Measurements from ENCODE around the gene GBX2. TPM values are rescaled to one million over a fixed set of nuclear protein-coding genes. Genes with fewer than 3 reads are reported as not detected.

Gene GBX2
- total and polyA plus RNA-seq, 2 of the 8 experiments (the other 6 are each of a cell fraction or from before 2014, with no cell fraction given), result 0.38 to 0.89 TPM

- WGBS, 2 experiments (ENCODE audit: extremely low coverage in 1 of 2, insufficient coverage in 1 of 2, insufficient read length in 1 of 2, insufficient replicate concordance in 2 of 2, low coverage in 1 of 2, low lambda C conversion rate in 2 of 2, missing lambda C conversion rate in 1 of 2), result 90% methylated on average over 16 of the region's 16 CpGs; no CpG with 5 or more reads in 1 of the 2 experiments
- H3K18ac ChIP-seq (ENCODE audit: extremely low read depth, low read length), result no peak overlapping the region
- TF ChIP-seq, protein P1, sequence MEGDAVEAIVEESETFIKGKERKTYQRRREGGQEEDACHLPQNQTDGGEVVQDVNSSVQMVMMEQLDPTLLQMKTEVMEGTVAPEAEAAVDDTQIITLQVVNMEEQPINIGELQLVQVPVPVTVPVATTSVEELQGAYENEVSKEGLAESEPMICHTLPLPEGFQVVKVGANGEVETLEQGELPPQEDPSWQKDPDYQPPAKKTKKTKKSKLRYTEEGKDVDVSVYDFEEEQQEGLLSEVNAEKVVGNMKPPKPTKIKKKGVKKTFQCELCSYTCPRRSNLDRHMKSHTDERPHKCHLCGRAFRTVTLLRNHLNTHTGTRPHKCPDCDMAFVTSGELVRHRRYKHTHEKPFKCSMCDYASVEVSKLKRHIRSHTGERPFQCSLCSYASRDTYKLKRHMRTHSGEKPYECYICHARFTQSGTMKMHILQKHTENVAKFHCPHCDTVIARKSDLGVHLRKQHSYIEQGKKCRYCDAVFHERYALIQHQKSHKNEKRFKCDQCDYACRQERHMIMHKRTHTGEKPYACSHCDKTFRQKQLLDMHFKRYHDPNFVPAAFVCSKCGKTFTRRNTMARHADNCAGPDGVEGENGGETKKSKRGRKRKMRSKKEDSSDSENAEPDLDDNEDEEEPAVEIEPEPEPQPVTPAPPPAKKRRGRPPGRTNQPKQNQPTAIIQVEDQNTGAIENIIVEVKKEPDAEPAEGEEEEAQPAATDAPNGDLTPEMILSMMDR (IDR thresholded peaks at IDR 0.05; ENCODE audit: control extremely low read depth in 1 of 3, insufficient read depth in 1 of 3, low read depth in 1 of 3, low read length in 3 of 3), result no peak
- TF ChIP-seq, protein P2, sequence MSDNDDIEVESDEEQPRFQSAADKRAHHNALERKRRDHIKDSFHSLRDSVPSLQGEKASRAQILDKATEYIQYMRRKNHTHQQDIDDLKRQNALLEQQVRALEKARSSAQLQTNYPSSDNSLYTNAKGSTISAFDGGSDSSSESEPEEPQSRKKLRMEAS (IDR thresholded peaks at IDR 0.05), result no peak
- TF ChIP-seq ZNF274 (IDR thresholded peaks at IDR 0.05; ENCODE audit: borderline replicate concordance, extremely low read depth, low read length) (no peak), TAF1 (IDR thresholded peaks at IDR 0.05; ENCODE audit: low read depth, low read length) (no peak), CEBPB (IDR thresholded peaks at IDR 0.05; ENCODE audit: low read depth, low read length) (no peak), TEAD4 (IDR thresholded peaks at IDR 0.05; ENCODE audit: low read depth, low read length) (no peak), CBX5 (IDR thresholded peaks at IDR 0.05; ENCODE audit: low read depth, low read length) (no peak), HDAC6 (IDR thresholded peaks at IDR 0.05; ENCODE audit: low read depth, low read length) (no peak), RBBP5 (IDR thresholded peaks at IDR 0.05; ENCODE audit: borderline replicate concordance, low read depth, low read length) (no peak), KDM5A (IDR thresholded peaks at IDR 0.05; ENCODE audit: low read length) (no peak)
- TF ChIP-seq, protein P3, sequence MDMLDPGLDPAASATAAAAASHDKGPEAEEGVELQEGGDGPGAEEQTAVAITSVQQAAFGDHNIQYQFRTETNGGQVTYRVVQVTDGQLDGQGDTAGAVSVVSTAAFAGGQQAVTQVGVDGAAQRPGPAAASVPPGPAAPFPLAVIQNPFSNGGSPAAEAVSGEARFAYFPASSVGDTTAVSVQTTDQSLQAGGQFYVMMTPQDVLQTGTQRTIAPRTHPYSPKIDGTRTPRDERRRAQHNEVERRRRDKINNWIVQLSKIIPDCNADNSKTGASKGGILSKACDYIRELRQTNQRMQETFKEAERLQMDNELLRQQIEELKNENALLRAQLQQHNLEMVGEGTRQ (IDR thresholded peaks at IDR 0.05; ENCODE audit: low read length), result no peak
Measured at GRCh38 chr2:236125541-236125940, 42.6 kb downstream of the GBX2 start.

More at GRCh38 chr2:236125541-236125940, 42.6 kb downstream of the GBX2 start:
- H3K23me2 ChIP-seq (ENCODE audit: low read depth, low read length), result no peaks in the 10 kb centered on the region
- H3K56ac ChIP-seq (replicated peaks; ENCODE audit: insufficient read length, low read depth, low read length), result no peak overlapping the region
- no peak overlapping the region for H3K4me2 ChIP-seq (ENCODE audit: insufficient read depth in 1 of 2, low read depth in 2 of 2, low read length in 2 of 2)
- ChIA-PET POLR2A (ENCODE audit: partially characterized antibody) (no interaction called here), CTCF (ENCODE audit: partially characterized antibody) (interaction anchor here (0.6 to 2.1 kb wide), 4 partner anchors 11 to 346 kb away, joined by 3 to 7 read pairs (median 3); no protein-coding TSS in a partner anchor)
- no peak overlapping the region for H2BK5ac ChIP-seq (ENCODE audit: low read depth, low read length)
- H3K36me3 ChIP-seq (ENCODE audit: control insufficient read depth in 2 of 4, insufficient read depth in 4 of 4, low read length in 3 of 4), result no peaks in the 10 kb centered on the region; a peak in 1 of 8 replicates
- no peak overlapping the region for H4K91ac ChIP-seq (replicated peaks; ENCODE audit: insufficient read length, low read length)
- no peak overlapping the region for H2BK15ac ChIP-seq (ENCODE audit: low read length)
- H3K23ac ChIP-seq (ENCODE audit: insufficient read length), result no peak overlapping the region
- H3K9ac ChIP-seq (replicated peaks in 1 of 4; ENCODE audit: extremely low read depth in 1 of 4, low read depth in 3 of 4, low read length in 3 of 4), result no peak overlapping the region
- H3K79me2 ChIP-seq (ENCODE audit: control insufficient read depth in 1 of 2, insufficient read depth in 2 of 2, low read length in 2 of 2), result no peaks in the 10 kb centered on the region
- no peak overlapping the region for H3K4ac ChIP-seq (replicated peaks; ENCODE audit: insufficient read length, low read depth, low read length)
- DNase-seq (ENCODE audit: low read depth in 1 of 2, low spot score in 2 of 2) (no peak), FAIRE-seq (no peak)
- H3K79me1 ChIP-seq (ENCODE audit: low read depth, low read length), result no peaks in the 10 kb centered on the region; the same call in 1 of the 2 replicates
- H4K20me1 ChIP-seq (replicated peaks in 1 of 2; ENCODE audit: control insufficient read depth in 1 of 2, insufficient read depth in 2 of 2, low read length in 2 of 2), result peaks cover 1 to 6% of the 10 kb centered on the region in 2 experiments
- peaks cover 0 to 6% (median 3%) of the 10 kb centered on the region in 4 experiments; a peak in 4 of 7 replicates for H3K4me1 ChIP-seq (replicated peaks in 1 of 4; ENCODE audit: control insufficient read depth in 3 of 4, insufficient read depth in 4 of 4, low read length in 3 of 4)
- no peak overlapping the region for H2AFZ ChIP-seq (ENCODE audit: low read length)
- no peak overlapping the region for H2AK5ac ChIP-seq (ENCODE audit: low read depth, low read length)
- H3K9me3 ChIP-seq (ENCODE audit: insufficient read depth in 2 of 2, low read depth in 1 of 2, low read length in 1 of 2), result no peaks in the 10 kb centered on the region
- H2BK12ac ChIP-seq (ENCODE audit: low read depth, low read length), result no peak overlapping the region
- no peak overlapping the region for H2BK20ac ChIP-seq (ENCODE audit: low read length)
- H4K8ac ChIP-seq (ENCODE audit: extremely low read depth, insufficient read depth, low read length), result no peak overlapping the region
- H3K27ac ChIP-seq (ENCODE audit: low read depth, low read length), result no peak overlapping the region
- H2BK120ac ChIP-seq (replicated peaks; ENCODE audit: low read depth, low read length), result no peak overlapping the region
- H4K5ac ChIP-seq (ENCODE audit: insufficient read length, low read depth, low read length), result no peak overlapping the region
- no peak overlapping the region for H3K14ac ChIP-seq (ENCODE audit: insufficient read length)
- H3K27me3 ChIP-seq (replicated peaks in 1 of 4; ENCODE audit: control insufficient read depth in 3 of 4, extremely low read depth in 1 of 4, insufficient read depth in 3 of 4, low read length in 3 of 4), result no peaks in the 10 kb centered on the region; a peak in 1 of 7 replicates
- H3K4me3 ChIP-seq (ENCODE audit: extremely low read depth in 1 of 4, insufficient read depth in 2 of 4, low read depth in 3 of 4, low read length in 4 of 4), result no peak overlapping the region

Data from H1 (cell line).